Measurements from ENCODE around the gene ENO2.
"Not testable (repeated sequence)": the region's sequence is repeated elsewhere in the genome, so short reads cannot be mapped to it uniquely, and the experiment has no call there.

ENO2 gene

GRCh38 chr12:6886206-6886999 is 28.0 kb upstream of the ENO2 start:
- DNase-seq, result peak; percentile 31

- DNase-seq, result peak; percentile 92
These were observed 26.9 kb upstream of the ENO2 start for GRCh38 chr12:6887460-6887859.

GRCh38 chr12:6888360-6888759 is 26.0 kb upstream of the ENO2 start:
- no peak for DNase-seq

GRCh38 chr12:6888794-6889193 is 25.6 kb upstream of the ENO2 start:
- not testable (repeated sequence) for DNase-seq

GRCh38 chr12:6889775-6890573 is 24.4 kb upstream of the ENO2 start:
- DNase-seq, result peak; percentile 26

GRCh38 chr12:6890789-6891645 is 23.4 kb upstream of the ENO2 start:
- DNase-seq, result peak; percentile 95

- DNase-seq, result no peak
These were observed 22.8 kb upstream of the ENO2 start for GRCh38 chr12:6891646-6892001.

GRCh38 chr12:6892683-6893082 is 21.7 kb upstream of the ENO2 start:
- not testable (repeated sequence) for DNase-seq

- peak; percentile 15 for DNase-seq
These were observed 20.1 kb upstream of the ENO2 start for GRCh38 chr12:6894321-6894720.

- DNase-seq, result no peak
These were observed 17.4 kb upstream of the ENO2 start for GRCh38 chr12:6896846-6897435.

GRCh38 chr12:6899427-6899826 is 15.0 kb upstream of the ENO2 start:
- DNase-seq, result peak; percentile 38

- peak; percentile 83 for DNase-seq
These were observed 14.4 kb upstream of the ENO2 start for GRCh38 chr12:6899837-6900519.

- DNase-seq, result no peak
These were observed 11.9 kb upstream of the ENO2 start for GRCh38 chr12:6902448-6902847.

GRCh38 chr12:6903722-6904121 is 10.7 kb upstream of the ENO2 start:
- DNase-seq, result peak; percentile 26

GRCh38 chr12:6904280-6905276 is 9.8 kb upstream of the ENO2 start, which contains the start of gene LRRC23:
Gene LRRC23 (plus strand): TSS chr12:6904822. CDS start chr12:6905634, 812 bp downstream.
- DNase-seq, result peak; percentile 93

GRCh38 chr12:6905414-6906040 is 8.9 kb upstream of the ENO2 start:
- no peak for DNase-seq

GRCh38 chr12:6908141-6908540 is 6.2 kb upstream of the ENO2 start:
- not testable (repeated sequence) for DNase-seq

GRCh38 chr12:6909421-6910145 is 4.8 kb upstream of the ENO2 start:
- DNase-seq, result no peak

GRCh38 chr12:6912164-6912935 is 2.0 kb upstream of the ENO2 start:
- no peak for DNase-seq
